Ishikawa (cell line): ENCODE measurements around the gene SEPHS1.

ENCODE experiments used
- CREB1 ChIP-seq: IDR thresholded peaks from 2 replicates; pipeline ENCODE4 v1.6.1; 2012; ENCODE audit warnings: low read depth
- FOXM1 ChIP-seq: IDR thresholded peaks from 2 replicates; pipeline ENCODE4 v1.6.1; 2012; ENCODE audit warnings: low read depth, borderline replicate concordance
- NFIC ChIP-seq: IDR thresholded peaks from 2 replicates; pipeline ENCODE4 v1.6.1; 2012
- TAF1 ChIP-seq: IDR thresholded peaks from 2 replicates; pipeline ENCODE4 v1.6.1; 2012; ENCODE audit warnings: low read depth, mild to moderate bottlenecking
- USF1 ChIP-seq: IDR thresholded peaks from 2 replicates; pipeline ENCODE4 v1.6.1; 2012
- TF ChIP-seq, protein P1 (sequence below): IDR thresholded peaks from 2 replicates; pipeline ENCODE4 v1.6.1; 2012; ENCODE audit warnings: low read depth, mild to moderate bottlenecking

GRCh38 chr10:13351340-13351915 is 3.3 kb upstream of the SEPHS1 start:
- no peak for TF ChIP-seq CREB1
- no peak for TF ChIP-seq FOXM1
- TF ChIP-seq, protein P1, sequence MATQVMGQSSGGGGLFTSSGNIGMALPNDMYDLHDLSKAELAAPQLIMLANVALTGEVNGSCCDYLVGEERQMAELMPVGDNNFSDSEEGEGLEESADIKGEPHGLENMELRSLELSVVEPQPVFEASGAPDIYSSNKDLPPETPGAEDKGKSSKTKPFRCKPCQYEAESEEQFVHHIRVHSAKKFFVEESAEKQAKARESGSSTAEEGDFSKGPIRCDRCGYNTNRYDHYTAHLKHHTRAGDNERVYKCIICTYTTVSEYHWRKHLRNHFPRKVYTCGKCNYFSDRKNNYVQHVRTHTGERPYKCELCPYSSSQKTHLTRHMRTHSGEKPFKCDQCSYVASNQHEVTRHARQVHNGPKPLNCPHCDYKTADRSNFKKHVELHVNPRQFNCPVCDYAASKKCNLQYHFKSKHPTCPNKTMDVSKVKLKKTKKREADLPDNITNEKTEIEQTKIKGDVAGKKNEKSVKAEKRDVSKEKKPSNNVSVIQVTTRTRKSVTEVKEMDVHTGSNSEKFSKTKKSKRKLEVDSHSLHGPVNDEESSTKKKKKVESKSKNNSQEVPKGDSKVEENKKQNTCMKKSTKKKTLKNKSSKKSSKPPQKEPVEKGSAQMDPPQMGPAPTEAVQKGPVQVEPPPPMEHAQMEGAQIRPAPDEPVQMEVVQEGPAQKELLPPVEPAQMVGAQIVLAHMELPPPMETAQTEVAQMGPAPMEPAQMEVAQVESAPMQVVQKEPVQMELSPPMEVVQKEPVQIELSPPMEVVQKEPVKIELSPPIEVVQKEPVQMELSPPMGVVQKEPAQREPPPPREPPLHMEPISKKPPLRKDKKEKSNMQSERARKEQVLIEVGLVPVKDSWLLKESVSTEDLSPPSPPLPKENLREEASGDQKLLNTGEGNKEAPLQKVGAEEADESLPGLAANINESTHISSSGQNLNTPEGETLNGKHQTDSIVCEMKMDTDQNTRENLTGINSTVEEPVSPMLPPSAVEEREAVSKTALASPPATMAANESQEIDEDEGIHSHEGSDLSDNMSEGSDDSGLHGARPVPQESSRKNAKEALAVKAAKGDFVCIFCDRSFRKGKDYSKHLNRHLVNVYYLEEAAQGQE, result no peak
- TF ChIP-seq NFIC, result no peak
- no peak for TF ChIP-seq TAF1
- no peak for TF ChIP-seq USF1
